ENCODE measurements around the gene CDRT4.
A peak's percentile ranks its signal among the peaks of the same experiment; 100 is the strongest.

CDRT4 gene

DNA sequence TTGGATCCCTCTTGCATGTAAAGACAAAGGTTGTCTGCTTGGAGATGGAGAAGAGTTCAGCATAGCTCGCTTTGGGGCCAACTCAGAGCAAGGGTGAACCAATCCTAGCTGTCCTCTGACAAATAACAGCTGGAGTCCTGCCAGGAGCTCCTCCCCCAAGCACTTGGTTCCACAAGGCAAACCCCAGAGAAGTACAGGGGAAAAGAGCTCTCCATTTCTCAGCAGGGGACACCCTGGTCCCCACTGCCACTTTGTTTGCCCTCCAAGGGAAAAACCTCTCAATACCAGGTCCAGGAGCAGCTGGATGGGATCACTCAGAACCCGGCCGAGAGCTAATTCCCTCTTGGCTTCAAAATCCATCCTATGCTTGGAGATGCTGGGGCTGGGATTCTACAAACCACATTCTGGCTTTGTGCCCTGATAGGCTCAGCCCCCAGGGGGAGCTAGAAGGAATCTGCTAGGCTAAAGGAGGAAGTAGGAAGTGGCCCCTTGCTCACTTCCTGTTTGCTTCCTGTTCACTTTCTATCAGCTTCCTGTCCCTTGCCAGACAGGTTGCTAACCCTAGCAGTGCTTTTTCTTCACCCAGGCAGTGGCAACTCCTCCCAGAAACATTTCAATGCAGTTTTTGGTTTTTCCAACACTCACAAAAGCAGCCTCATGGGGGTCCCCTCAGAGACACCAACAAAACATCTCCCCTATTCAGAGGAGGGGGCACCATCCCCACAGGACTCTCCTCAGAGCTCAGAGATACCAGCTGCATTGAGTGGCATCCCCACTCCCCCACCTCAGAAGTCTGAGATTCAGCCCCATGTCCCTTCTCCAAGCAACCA lies 30.7 kb downstream of the CDRT4 start:
- Mint-ChIP-seq H3K36me3 (peaks cover 28% of the 10 kb centered on the region), H3K27ac (no peak overlapping the region), H3K4me1 (ENCODE audit: low read depth) (peaks cover 17% of the 10 kb centered on the region), H3K9me3 (ENCODE audit: low read depth) (no peaks in the 10 kb centered on the region), H3K4me3 (peak overlapping the region; percentile 3), H3K27me3 (no peaks in the 10 kb centered on the region)

DNA sequence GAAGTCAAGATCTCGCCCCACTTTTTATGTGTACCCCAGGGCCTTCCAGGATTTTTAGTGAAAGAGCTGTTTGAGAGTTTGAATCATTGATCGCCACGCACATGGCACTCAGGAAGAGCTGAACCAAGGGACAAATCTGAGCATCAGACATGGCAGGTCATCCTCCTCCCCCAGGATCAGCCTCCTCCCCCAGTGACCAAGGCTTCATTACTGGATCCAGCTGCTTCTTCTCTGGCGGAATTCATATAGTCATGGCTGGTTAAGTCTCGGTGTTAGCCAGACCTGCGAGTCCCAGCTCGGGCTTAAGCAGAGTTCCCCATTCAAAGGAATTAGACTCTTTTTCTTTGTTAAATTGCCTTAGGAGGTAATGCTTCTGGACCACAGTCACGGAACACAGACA lies 32.5 kb downstream of the CDRT4 start:
- Mint-ChIP-seq H3K4me1 (ENCODE audit: low read depth) (peaks cover 17% of the 10 kb centered on the region), H3K9me3 (ENCODE audit: low read depth) (no peaks in the 10 kb centered on the region), H3K4me3 (no peak overlapping the region), H3K27me3 (no peaks in the 10 kb centered on the region), H3K36me3 (peaks cover 30% of the 10 kb centered on the region), H3K27ac (no peak overlapping the region)

DNA sequence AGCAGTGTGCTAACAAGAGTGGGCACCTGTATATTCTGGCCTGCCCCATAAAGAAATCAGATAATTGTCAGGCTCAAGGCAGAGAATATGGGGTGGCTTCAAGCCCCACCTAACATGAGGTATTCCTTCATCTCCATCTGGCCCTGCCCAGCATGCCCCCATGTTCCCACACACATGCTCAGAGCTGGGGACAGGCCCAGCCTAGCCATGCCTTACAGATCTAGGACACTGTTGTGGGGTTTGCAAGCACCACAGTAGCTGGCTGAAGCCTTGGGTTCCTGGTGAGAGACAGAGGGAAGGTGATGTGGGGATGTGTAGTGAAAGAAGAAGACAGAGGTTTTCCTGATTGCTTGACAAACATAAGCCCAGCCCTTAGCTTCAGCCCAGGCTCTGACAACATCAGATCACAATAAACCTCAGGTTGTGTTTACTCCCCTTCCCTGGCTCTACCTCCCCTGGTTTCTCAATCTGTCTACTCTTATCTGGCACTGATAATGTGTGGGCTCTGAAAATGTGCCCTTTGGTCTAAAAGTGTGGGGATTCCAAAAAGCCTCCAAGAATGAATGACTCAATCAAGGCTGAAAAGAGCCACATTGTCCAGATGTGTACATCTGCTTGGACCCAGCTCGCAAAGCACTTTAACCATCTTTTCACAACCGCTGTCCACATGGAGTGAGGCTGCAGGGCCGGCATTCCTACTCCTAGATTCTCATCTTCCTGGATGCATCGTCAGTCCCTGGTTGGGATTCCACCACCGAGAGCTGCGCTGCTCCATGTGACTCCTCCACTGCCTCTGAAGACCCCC lies 34.4 kb downstream of the CDRT4 start:
- H3K4me1 Mint-ChIP-seq (ENCODE audit: low read depth), result peaks cover 17% of the 10 kb centered on the region

DNA sequence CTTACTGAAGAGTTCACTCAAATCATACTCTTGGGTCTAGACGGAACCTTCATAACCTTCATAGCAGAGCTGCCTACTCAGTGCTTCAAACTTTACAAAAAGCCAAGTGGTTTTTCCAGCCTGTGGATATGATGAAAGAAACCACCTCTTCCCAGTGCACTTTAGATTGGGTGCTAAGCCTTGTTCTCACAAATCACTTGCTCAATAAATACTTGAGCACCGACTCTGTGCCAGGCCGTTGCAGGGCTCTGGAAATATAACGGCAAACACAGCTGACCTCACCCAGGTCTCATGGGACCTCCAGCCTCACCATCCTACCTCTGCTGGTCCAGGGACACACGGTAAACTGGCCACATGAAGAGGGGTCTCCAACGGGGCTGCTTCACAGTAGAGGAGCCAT lies 35.7 kb downstream of the CDRT4 start:
- no peaks in the 10 kb centered on the region for H3K27me3 Mint-ChIP-seq
- H3K36me3 Mint-ChIP-seq, result peaks cover 13% of the 10 kb centered on the region
- H3K4me3 Mint-ChIP-seq, result no peak overlapping the region
- H3K27ac Mint-ChIP-seq, result no peak overlapping the region
- H3K4me1 Mint-ChIP-seq (ENCODE audit: low read depth), result peaks cover 9% of the 10 kb centered on the region
- H3K9me3 Mint-ChIP-seq (ENCODE audit: low read depth), result peaks cover under 1% of the 10 kb centered on the region

More for the DNA sequence above, 34.4 kb downstream of the CDRT4 start:
- H3K27me3 Mint-ChIP-seq, result no peaks in the 10 kb centered on the region
- H3K27ac Mint-ChIP-seq, result no peak overlapping the region
- H3K9me3 Mint-ChIP-seq (ENCODE audit: low read depth), result no peaks in the 10 kb centered on the region
- no peak overlapping the region for H3K4me3 Mint-ChIP-seq
- H3K36me3 Mint-ChIP-seq, result peaks cover 20% of the 10 kb centered on the region

DNA sequence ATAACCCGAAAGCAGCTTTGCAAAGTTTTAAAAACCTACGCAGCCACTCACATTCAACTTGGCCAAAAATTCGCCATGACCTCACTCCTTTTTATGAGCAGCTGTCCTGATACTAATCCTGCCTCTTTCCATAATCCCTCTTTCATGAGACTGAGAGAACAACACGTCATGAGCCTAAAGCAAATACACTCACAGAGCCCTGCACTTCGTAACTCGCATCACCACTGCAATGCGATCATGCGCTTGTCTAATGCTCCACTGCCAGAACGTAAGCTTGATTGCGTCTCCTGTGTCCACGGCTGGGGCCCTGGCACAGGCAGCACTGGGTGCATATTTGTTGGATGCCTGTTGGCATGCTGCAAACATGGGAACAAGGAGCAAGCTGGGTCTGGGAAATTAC lies 36.2 kb downstream of the CDRT4 start:
- Mint-ChIP-seq H3K36me3 (peaks cover 12% of the 10 kb centered on the region), H3K4me3 (no peak overlapping the region), H3K4me1 (ENCODE audit: low read depth) (peaks cover 3% of the 10 kb centered on the region), H3K27ac (no peak overlapping the region), H3K27me3 (no peaks in the 10 kb centered on the region), H3K9me3 (ENCODE audit: low read depth) (peaks cover 3% of the 10 kb centered on the region)

DNA sequence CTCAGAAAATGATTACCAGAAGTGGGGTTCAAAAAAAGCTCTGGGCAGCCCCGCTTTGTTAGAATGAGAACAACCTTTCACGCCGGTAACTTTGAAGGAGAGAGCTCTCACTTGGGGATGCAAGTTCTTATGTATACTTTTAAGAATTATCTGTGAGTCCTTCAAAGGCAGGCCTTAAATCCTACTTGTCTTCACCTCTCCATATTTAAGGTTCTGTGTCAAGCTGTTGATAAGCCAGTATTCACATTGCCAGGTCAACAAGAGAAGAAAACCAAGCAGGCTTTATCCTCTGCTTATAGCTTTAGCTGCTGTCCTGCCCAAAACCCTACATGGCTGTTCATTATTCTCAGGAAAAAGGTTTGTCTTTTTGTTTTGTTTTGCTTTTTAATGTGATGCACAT lies 42.9 kb downstream of the CDRT4 start:
- H3K4me3 Mint-ChIP-seq, result no peak overlapping the region
- H3K9me3 Mint-ChIP-seq (ENCODE audit: low read depth), result peaks cover 3% of the 10 kb centered on the region
- no peak overlapping the region for H3K27ac Mint-ChIP-seq
- no peaks in the 10 kb centered on the region for H3K4me1 Mint-ChIP-seq (ENCODE audit: low read depth)
- peaks cover 2% of the 10 kb centered on the region for H3K36me3 Mint-ChIP-seq
- peaks cover 1% of the 10 kb centered on the region for H3K27me3 Mint-ChIP-seq

DNA sequence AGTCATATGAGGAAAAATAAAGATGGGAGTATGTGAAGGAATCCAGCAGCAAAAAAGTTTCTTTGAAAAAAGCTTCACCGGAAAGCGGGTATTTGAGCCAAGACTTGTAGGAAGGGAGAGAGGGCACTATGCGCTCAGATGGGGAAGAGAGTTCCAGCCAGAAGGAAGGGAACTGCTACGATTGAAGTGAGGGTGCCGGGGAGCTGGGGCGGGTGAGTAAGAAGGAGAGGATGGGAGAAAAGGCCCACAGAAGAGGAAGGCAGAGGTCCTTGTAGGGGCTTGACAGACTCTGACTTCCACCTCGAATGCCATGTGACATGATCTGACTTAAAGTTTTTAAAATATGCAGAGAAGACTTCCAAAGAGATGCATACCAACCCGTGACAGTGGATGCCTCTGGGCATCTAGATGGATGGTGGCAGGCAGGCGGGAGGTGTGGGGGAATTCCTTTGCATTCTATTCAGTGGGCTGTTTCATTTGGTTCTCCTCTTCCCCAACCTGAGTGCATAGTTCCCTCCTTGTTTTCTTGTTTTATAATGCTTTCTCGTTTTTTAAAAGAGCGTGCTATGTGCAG lies 44.9 kb downstream of the CDRT4 start:
- peaks cover 3% of the 10 kb centered on the region for H3K9me3 Mint-ChIP-seq (ENCODE audit: low read depth)
- H3K4me3 Mint-ChIP-seq, result no peak overlapping the region
- no peaks in the 10 kb centered on the region for H3K4me1 Mint-ChIP-seq (ENCODE audit: low read depth)
- peaks cover 1% of the 10 kb centered on the region for H3K27me3 Mint-ChIP-seq
- peaks cover 2% of the 10 kb centered on the region for H3K36me3 Mint-ChIP-seq
- H3K27ac Mint-ChIP-seq, result no peak overlapping the region

DNA sequence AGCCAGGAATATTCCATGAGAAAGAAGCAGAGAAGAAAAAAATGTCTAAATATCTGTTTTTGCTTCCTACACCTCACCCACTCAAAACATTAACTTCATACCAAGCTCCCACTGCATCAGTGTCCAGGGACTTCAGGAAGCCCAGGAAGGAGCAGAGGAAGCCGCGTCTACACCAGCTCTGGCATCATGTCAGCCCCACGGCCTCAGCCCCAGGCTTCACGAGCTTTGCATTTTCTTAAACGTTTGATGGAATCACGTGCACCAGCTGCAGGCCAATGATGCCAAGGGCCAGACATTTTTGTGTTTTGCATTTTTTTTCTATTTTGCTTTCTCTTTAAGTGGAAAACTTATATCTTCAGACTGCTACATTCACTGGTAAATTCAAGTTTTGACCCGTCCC lies 48.6 kb downstream of the CDRT4 start:
- Mint-ChIP-seq H3K27ac (no peak overlapping the region), H3K4me3 (no peak overlapping the region), H3K4me1 (ENCODE audit: low read depth) (no peaks in the 10 kb centered on the region), H3K27me3 (peaks cover 1% of the 10 kb centered on the region), H3K9me3 (ENCODE audit: low read depth) (no peaks in the 10 kb centered on the region), H3K36me3 (no peaks in the 10 kb centered on the region)

DNA sequence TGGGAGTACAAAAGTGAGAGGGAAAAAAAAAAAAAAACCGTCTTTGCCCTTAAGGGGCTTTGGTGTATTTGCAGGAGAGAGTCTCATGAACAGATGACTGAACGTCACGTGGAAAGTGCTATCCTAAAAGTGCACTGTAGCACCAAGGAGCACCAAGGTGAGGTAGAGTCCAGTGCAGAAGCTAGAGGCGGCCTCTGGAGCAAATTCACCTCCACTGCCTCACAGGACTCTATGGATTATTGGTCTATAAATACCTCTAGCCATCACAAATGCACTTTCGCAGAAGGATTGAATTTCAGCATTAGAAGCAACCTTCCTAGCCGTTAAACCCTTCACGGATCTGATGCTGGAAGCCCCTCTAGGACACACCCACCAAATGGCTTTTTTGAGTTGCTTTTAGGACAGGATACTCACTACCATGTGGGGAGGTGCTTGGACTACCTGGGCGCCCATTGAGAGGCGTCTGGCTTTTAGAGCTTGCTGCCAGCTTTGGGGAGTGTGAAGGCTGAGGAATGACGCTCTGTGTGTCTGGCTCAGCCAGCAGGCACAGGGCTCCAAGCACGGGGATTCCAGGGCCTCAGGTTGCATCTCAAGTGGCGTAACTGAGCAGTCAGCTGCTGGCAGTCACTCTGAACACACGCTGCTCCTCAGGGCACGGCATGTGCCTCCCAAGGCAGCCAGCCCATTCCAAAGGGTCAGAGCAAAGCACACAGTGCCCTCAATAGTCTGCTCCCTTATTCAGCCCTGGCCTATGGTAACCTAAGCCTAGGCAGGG lies 52.7 kb downstream of the CDRT4 start:
- no peak overlapping the region for H3K27ac Mint-ChIP-seq
- no peaks in the 10 kb centered on the region for H3K9me3 Mint-ChIP-seq (ENCODE audit: low read depth)
- no peak overlapping the region for H3K4me3 Mint-ChIP-seq
- H3K27me3 Mint-ChIP-seq, result no peaks in the 10 kb centered on the region
- H3K4me1 Mint-ChIP-seq (ENCODE audit: low read depth), result no peaks in the 10 kb centered on the region
- H3K36me3 Mint-ChIP-seq, result no peaks in the 10 kb centered on the region

DNA sequence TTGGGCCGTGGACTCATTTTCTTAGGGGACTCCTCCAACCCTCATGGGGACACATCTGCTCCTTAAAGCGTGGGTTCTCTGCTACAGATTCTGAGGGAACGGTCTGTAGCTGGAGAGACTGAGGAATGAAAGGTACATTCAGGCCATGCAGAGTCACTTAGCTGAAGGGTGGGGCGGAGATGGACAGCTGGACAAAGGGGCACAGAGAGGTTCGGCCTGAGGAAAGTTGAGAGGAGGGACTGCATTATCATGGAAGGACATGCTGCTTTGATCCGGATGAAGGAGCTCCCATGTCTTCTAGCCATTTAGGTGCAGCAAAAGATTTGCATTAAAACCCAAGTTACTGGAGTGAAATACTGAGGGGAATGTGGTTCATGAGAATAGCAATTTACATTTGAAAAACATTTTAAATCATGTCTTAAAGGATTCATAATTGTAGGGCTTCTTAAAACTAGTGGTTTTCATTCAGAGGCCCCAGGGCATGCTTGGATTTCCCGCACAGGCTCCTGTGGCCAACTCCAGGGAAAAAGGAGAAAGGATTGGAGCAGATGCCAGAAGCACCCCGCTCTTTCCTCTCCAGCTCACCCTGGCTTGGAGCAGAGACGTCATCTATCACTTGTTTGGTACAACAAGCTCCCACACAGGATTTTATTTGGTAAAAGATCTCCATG lies 54.2 kb downstream of the CDRT4 start:
- H3K36me3 Mint-ChIP-seq, result no peaks in the 10 kb centered on the region

DNA sequence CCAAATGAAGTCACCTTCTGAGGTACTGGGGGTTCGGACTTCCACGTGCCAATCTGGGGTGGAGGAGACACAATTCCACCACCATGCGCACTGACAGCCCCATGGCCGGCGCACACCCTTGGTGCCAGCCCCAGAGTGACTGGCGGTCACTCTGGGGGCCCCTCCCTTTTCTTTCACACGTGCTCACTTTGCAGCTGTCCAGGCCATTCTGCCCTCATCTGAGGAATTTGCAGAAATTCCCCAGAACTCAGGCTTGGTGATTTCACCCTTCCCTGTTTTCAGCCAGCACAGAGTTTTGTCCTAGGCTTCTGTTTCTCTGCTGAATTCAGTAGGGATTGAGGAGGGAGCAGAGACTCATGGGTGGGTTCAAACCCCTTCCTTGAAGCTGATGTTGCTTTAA lies 54.8 kb downstream of the CDRT4 start:
- Mint-ChIP-seq H3K4me1 (ENCODE audit: low read depth) (no peaks in the 10 kb centered on the region), H3K27me3 (no peaks in the 10 kb centered on the region), H3K36me3 (no peaks in the 10 kb centered on the region), H3K27ac (no peak overlapping the region), H3K4me3 (no peak overlapping the region), H3K9me3 (ENCODE audit: low read depth) (no peaks in the 10 kb centered on the region)

More for the DNA sequence above, 54.2 kb downstream of the CDRT4 start:
- Mint-ChIP-seq H3K27ac (no peak overlapping the region), H3K4me3 (no peak overlapping the region), H3K27me3 (no peaks in the 10 kb centered on the region), H3K9me3 (ENCODE audit: low read depth) (no peaks in the 10 kb centered on the region), H3K4me1 (ENCODE audit: low read depth) (no peaks in the 10 kb centered on the region)

DNA sequence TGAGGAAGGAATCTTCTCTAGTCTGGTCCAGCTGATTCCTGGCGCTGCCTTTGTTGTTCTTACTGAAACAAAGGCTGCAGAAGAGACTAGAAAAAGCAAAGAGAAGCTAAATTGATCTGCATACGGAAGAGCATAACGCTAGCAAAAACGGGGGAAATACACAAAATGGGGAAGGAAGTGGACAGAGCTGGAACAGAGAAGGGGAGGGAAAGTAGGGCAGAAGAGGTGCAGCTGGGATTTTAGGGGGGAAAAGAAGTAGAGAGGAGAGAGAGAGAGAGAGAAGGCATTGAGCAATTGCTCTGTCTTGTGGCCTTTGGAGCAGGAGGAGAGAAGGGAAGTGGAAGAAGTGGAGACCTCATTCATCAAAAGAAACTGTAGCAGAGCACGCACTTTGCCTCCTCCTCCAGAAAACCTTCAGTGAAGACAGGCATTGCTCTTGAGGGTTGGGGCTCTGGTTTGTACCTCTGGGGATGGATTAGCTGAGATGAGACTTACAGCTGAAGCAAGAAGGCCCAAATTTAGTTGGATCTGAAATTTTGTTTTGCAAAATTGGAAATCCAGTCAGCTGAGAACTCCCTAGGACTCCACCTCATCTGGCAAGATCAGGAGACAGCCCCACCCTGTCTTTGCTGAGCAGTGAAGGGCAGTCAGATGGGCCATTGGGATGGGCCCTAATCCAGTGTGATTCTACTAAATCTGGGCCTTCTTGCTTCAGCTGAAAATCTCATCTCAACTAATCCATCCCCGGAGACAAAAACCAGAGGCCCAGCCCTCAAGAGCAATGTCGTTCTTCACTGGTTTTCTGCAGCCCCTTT lies 55.8 kb downstream of the CDRT4 start:
- Mint-ChIP-seq H3K27ac (no peak overlapping the region), H3K4me3 (no peak overlapping the region), H3K27me3 (no peaks in the 10 kb centered on the region), H3K9me3 (ENCODE audit: low read depth) (no peaks in the 10 kb centered on the region), H3K4me1 (ENCODE audit: low read depth) (no peaks in the 10 kb centered on the region), H3K36me3 (no peaks in the 10 kb centered on the region)

DNA sequence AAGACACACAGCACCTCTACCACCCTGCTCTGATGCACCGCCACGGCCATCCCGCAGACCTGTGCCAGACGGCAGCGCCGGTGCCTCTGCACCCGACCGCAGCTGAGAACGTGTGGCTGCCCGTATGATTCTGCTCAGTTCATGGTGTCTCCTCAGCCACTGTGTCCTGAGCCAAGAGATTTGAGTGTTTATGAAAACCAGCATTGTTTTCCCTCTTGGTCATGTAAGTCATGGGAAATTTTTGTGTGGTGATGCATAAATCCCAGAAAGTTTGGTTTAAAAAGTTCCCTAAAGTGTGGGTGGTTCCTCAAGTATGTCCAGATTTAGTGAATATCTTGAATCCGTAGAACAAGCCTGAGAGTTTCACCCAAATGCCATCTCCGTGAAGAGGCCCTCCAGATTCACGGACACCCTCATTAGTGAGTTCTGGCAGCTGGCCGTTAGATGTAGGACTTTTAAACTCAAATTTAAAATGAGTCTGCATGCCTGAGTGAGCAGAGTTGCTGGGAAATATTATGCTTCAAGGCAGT lies 57.6 kb downstream of the CDRT4 start:
- Mint-ChIP-seq H3K27ac (no peak overlapping the region), H3K27me3 (no peaks in the 10 kb centered on the region), H3K4me3 (no peak overlapping the region), H3K36me3 (no peaks in the 10 kb centered on the region), H3K9me3 (ENCODE audit: low read depth) (no peaks in the 10 kb centered on the region), H3K4me1 (ENCODE audit: low read depth) (no peaks in the 10 kb centered on the region)
